ENCODE measurements around the gene KRTAP5-5. TPM values are rescaled to one million over a fixed set of nuclear protein-coding genes. Genes with fewer than 3 reads are reported as not detected.

KRTAP5-5 gene
- polyA plus RNA-seq, 1 donor (not counting 4 experiments of a cell fraction or from before 2014, with no cell fraction given), result not detected

DNA sequence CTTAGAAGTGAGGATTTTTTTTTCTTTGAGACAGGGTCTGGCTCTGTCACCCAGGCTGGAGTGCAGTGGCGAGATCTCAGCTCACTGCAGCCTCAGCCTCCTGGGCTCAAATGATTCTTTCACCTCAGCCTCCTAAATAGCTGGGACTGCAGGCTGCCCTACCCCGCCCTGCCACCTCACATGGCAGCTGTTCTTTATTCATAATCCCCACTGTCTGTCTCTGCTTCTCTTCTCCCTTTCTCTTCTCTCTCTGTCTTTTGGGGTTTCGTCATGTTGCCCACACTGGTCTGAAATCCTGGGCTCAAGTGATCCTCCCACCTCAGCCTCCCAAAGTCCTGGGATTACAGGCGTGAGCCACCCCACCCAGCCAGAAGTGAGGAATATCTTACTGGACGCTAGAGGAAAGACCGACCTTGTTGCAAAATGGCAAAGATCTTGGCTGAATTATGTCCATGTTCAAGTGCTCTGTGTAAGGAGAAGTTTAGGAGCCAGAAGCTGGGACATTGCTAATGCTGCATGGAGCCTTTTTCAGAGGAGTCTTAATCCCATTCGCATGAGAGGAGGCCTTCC, 21.9 kb downstream of the KRTAP5-5 start:
- Histone ChIP-seq H3K27ac (ENCODE audit: control insufficient read depth, insufficient read depth, low read length) (no peak overlapping the region), H3K9me3 (ENCODE audit: control insufficient read depth, low read depth, low read length) (no peaks in the 10 kb centered on the region), H3K4me2 (ENCODE audit: control insufficient read depth, extremely low read depth, insufficient read depth, low read depth, low read length) (no peak overlapping the region), H4K20me1 (ENCODE audit: control insufficient read depth, extremely low read depth, insufficient read depth, low read length) (no peaks in the 10 kb centered on the region), H3K9ac (ENCODE audit: control insufficient read depth, extremely low read depth, insufficient read depth, low read length) (no peak overlapping the region), H3K4me1 (ENCODE audit: control insufficient read depth, extremely low read depth, insufficient read depth, low read length) (peaks cover 18% of the 10 kb centered on the region), H3K79me2 (ENCODE audit: control insufficient read depth, insufficient read depth, low read length) (no peaks in the 10 kb centered on the region), H3K27me3 (ENCODE audit: control insufficient read depth, extremely low read depth, insufficient read depth, low read length) (no peaks in the 10 kb centered on the region), H2AFZ (ENCODE audit: control insufficient read depth, low read length) (no peak overlapping the region), H3K4me3 (ENCODE audit: control insufficient read depth in 2 of 3, extremely low read depth in 1 of 3, insufficient read depth in 2 of 3, low read depth in 1 of 3, low read length in 3 of 3) (no peak overlapping the region), H3K36me3 (ENCODE audit: control insufficient read depth in 2 of 2, extremely low read depth in 1 of 2, insufficient read depth in 2 of 2, low read length in 2 of 2) (no peaks in the 10 kb centered on the region), H3K9me1 (ENCODE audit: control insufficient read depth, extremely low read depth, insufficient read depth, low read length) (no peaks in the 10 kb centered on the region)
- DNase-seq (ENCODE audit: low read depth, low spot score), result no peak
- dilution Hi-C loops (cut with MboI; ENCODE audit: extremely low pct_ligation_motif_present, low sequenced_read_pairs), result no loop called here
- FAIRE-seq, result no peak
- no peak for TF ChIP-seq EZH2 (IDR thresholded peaks at IDR 0.05; ENCODE audit: low read length)
- no peak for TF ChIP-seq CTCF (optimal IDR thresholded peaks at IDR 0.05 in 1 of 3, IDR thresholded peaks at IDR 0.05 in 1 of 3, conservative IDR thresholded peaks at IDR 0.05 in 1 of 3; ENCODE audit: extremely low read depth in 1 of 3, insufficient read depth in 2 of 3, low read length in 3 of 3)

GRCh38 chr11:1652026-1652425, 22.5 kb downstream of the KRTAP5-5 start:
- Histone ChIP-seq H4K20me1 (ENCODE audit: control insufficient read depth, extremely low read depth, insufficient read depth, low read length) (no peaks in the 10 kb centered on the region), H3K4me3 (ENCODE audit: control insufficient read depth in 2 of 3, extremely low read depth in 1 of 3, insufficient read depth in 2 of 3, low read depth in 1 of 3, low read length in 3 of 3) (no peak overlapping the region), H3K27ac (ENCODE audit: control insufficient read depth, insufficient read depth, low read length) (no peak overlapping the region), H3K27me3 (ENCODE audit: control insufficient read depth, extremely low read depth, insufficient read depth, low read length) (no peaks in the 10 kb centered on the region), H3K79me2 (ENCODE audit: control insufficient read depth, insufficient read depth, low read length) (no peaks in the 10 kb centered on the region), H3K4me2 (ENCODE audit: control insufficient read depth, extremely low read depth, insufficient read depth, low read depth, low read length) (no peak overlapping the region), H3K36me3 (ENCODE audit: control insufficient read depth in 2 of 2, extremely low read depth in 1 of 2, insufficient read depth in 2 of 2, low read length in 2 of 2) (no peaks in the 10 kb centered on the region), H3K4me1 (ENCODE audit: control insufficient read depth, extremely low read depth, insufficient read depth, low read length) (peaks cover 18% of the 10 kb centered on the region), H3K9me1 (ENCODE audit: control insufficient read depth, extremely low read depth, insufficient read depth, low read length) (no peaks in the 10 kb centered on the region), H3K9ac (ENCODE audit: control insufficient read depth, extremely low read depth, insufficient read depth, low read length) (no peak overlapping the region), H3K9me3 (ENCODE audit: control insufficient read depth, low read depth, low read length) (no peaks in the 10 kb centered on the region), H2AFZ (ENCODE audit: control insufficient read depth, low read length) (no peak overlapping the region)
- FAIRE-seq (no peak), DNase-seq (ENCODE audit: low read depth, low spot score) (no peak)
- dilution Hi-C loops (cut with MboI; ENCODE audit: extremely low pct_ligation_motif_present, low sequenced_read_pairs), result no loop called here
- no peak for TF ChIP-seq EZH2 (IDR thresholded peaks at IDR 0.05; ENCODE audit: low read length)
- TF ChIP-seq CTCF (optimal IDR thresholded peaks at IDR 0.05 in 1 of 3, IDR thresholded peaks at IDR 0.05 in 1 of 3, conservative IDR thresholded peaks at IDR 0.05 in 1 of 3; ENCODE audit: extremely low read depth in 1 of 3, insufficient read depth in 2 of 3, low read length in 3 of 3), result no peak
